GM12878 (cell line): ENCODE data around the gene PGGT1B. TPM values are rescaled to one million over a fixed set of nuclear protein-coding genes. Genes with fewer than 3 reads are reported as not detected.

ENCODE experiments used
- ATAC-seq: fragments of 200-7000 bp; cut with Tn5 transposase; 3 replicates; pipeline ENCODE4 v1.9.1; 2020; ENCODE audit warnings: mild to moderate bottlenecking, moderate library complexity
- BruUV-seq: library from RNA; stranded (reverse); fragments of 400-500 nt; replicated peaks from 2 replicates; lab custom pipeline; 2021; lab: Mats Ljungman, UMichigan
- CTCF ChIA-PET: fragments of 300-600 bp; sonication (Branson Sonifier 250); formaldehyde crosslinking; extraction: SDS; loops from one replicate; lab custom pipeline; 2021; ENCODE audit warnings: inconsistent platforms; lab: Yijun Ruan, JAX
- POLR2A ChIA-PET: fragments of 350-600 bp; formaldehyde crosslinking; extraction: SDS; loops from one replicate; lab custom pipeline; 2021; ENCODE audit warnings: inconsistent platforms; lab: Charles Lee
- RAD21 ChIA-PET: fragments of 300-600 bp; sonication (Branson Sonifier 250); formaldehyde crosslinking; loops from one replicate; lab custom pipeline; 2023; ENCODE audit warnings: antibody characterized with exemption; ENCODE audit not compliant: unreplicated experiment; lab: Charles Lee
- SMC1A ChIA-PET: fragments of 300-600 bp; sonication (Branson Sonifier 250); formaldehyde crosslinking; loops from one replicate; lab custom pipeline; 2023; ENCODE audit not compliant: unreplicated experiment, uncharacterized antibody; lab: Charles Lee
- DNase-seq: peaks from one replicate; pipeline ENCODE4 v3.0.0-alpha.2; 2011; ENCODE audit warnings: low read depth, low spot score
- FAIRE-seq: peaks from 3 replicates; lab custom pipeline; 2011; peaks lifted over from hg19 to GRCh38; lab: Jason Lieb, UNC
- H2AFZ ChIP-seq: 2 replicates; pipeline ENCODE4 v1.6.0; 2011; ENCODE audit warnings: low read depth, low read length, control low read depth; ENCODE audit not compliant: control insufficient read depth
- H3K27ac ChIP-seq: 2 replicates; pipeline ENCODE4 v1.5.1; 2011; ENCODE audit warnings: control low read depth; ENCODE audit not compliant: control insufficient read depth, insufficient read depth
- H3K27me3 ChIP-seq, 2 experiments: replicated peaks in 1 of 2; 2 replicates each; pipeline versions ENCODE4 v1.6.0 to v1.6.1; 2011; ENCODE audit warnings: low read length in 1 of 2; ENCODE audit not compliant: control insufficient read depth in 2 of 2, insufficient read depth in 2 of 2
- H3K36me3 ChIP-seq, 2 experiments: 2 replicates each; pipeline ENCODE4 v1.5.1; 2011; ENCODE audit warnings: low read length in 1 of 2; ENCODE audit not compliant: control insufficient read depth in 2 of 2, insufficient read depth in 2 of 2
- H3K4me1 ChIP-seq: 2 replicates; pipeline ENCODE4 v1.6.1; 2011; ENCODE audit warnings: mild to moderate bottlenecking, low read length, moderate library complexity, mixed read lengths; ENCODE audit not compliant: control insufficient read depth, insufficient read depth
- H3K4me2 ChIP-seq: 2 replicates; pipeline ENCODE4 v1.6.0; 2011; ENCODE audit warnings: control low read depth; ENCODE audit not compliant: control insufficient read depth, insufficient read depth
- H3K4me3 ChIP-seq: fragments of 200-600 bp; sonication (generic); 2 replicates; pipeline ENCODE4 v1.5.1; 2016
- H3K79me2 ChIP-seq: 2 replicates; pipeline ENCODE4 v1.6.0; 2011; ENCODE audit warnings: low read length; ENCODE audit not compliant: control insufficient read depth, insufficient read depth
- H3K9ac ChIP-seq: 2 replicates; pipeline ENCODE4 v1.8.0; 2011; ENCODE audit warnings: low read length, control low read depth, mixed read lengths; ENCODE audit not compliant: control insufficient read depth, insufficient read depth
- H3K9me3 ChIP-seq: replicated peaks from 3 replicates; pipeline ENCODE4 v1.5.1; 2011; ENCODE audit warnings: mild to moderate bottlenecking, low read length; ENCODE audit not compliant: control insufficient read depth, insufficient read depth
- H4K20me1 ChIP-seq: 2 replicates; pipeline ENCODE4 v1.6.0; 2011; ENCODE audit not compliant: control insufficient read depth, insufficient read depth
- BHLHE40 ChIP-seq, 2 experiments: fragments of 450-650 bp in 1 of 2; IDR thresholded peaks; 2 replicates each; pipeline ENCODE4 v1.6.1; 2011 to 2017; ENCODE audit warnings: low read depth in 2 of 2, borderline replicate concordance in 1 of 2, improper control_type of control experiment in 1 of 2, low read length in 1 of 2, mild to moderate bottlenecking in 1 of 2
- CEBPB ChIP-seq, 2 experiments: fragments of 150-350 bp in 1 of 2; IDR thresholded peaks; 2 replicates each; pipeline ENCODE4 v1.6.1; 2012 to 2014; ENCODE audit warnings: low read depth in 2 of 2, low read length in 2 of 2, borderline replicate concordance in 1 of 2, inconsistent platforms in 1 of 2
- EP300 ChIP-seq, 2 experiments: fragments of 150-350 bp in 1 of 2; IDR thresholded peaks; 2 replicates each; pipeline ENCODE4 v1.6.1; 2011 to 2012; ENCODE audit warnings: low read depth in 2 of 2, low read length in 2 of 2, borderline replicate concordance in 1 of 2, improper control_type of control experiment in 1 of 2, inconsistent platforms in 1 of 2; ENCODE audit not compliant: control insufficient read depth in 1 of 2
- ETV6 ChIP-seq, 2 experiments: fragments of 450-650 bp in 1 of 2; IDR thresholded peaks in 1 of 2; conservative IDR thresholded peaks in 1 of 2; 2 replicates each; pipeline ENCODE4 v1.6.1; 2014; ENCODE audit warnings: antibody characterized with exemption in 1 of 2, borderline replicate concordance in 1 of 2, low read depth in 1 of 2, mild to moderate bottlenecking in 1 of 2, moderate library complexity in 1 of 2
- IRF4 ChIP-seq: IDR thresholded peaks from 2 replicates; pipeline ENCODE4 v1.6.1; 2011; ENCODE audit warnings: low read depth, low read length
- LARP7 ChIP-seq: fragments of 450-650 bp; IDR thresholded peaks from 2 replicates; pipeline ENCODE4 v1.6.1; 2017; ENCODE audit warnings: mild to moderate bottlenecking
- MAX ChIP-seq: IDR thresholded peaks from 2 replicates; pipeline ENCODE4 v1.6.1; 2012; ENCODE audit warnings: low read depth, low read length, improper control_type of control experiment
- NR2F1 ChIP-seq: fragments of 450-650 bp; conservative IDR thresholded peaks from 2 replicates; pipeline ENCODE4 v1.6.1; 2017; ENCODE audit warnings: mild to moderate bottlenecking
- RELB ChIP-seq: fragments of 450-650 bp; IDR thresholded peaks from 2 replicates; pipeline ENCODE4 v1.6.1; 2017; ENCODE audit warnings: low read depth, mild to moderate bottlenecking, moderate library complexity
- RFX5 ChIP-seq: IDR thresholded peaks from 2 replicates; pipeline ENCODE4 v1.6.1; 2011; ENCODE audit warnings: low read depth, low read length, improper control_type of control experiment
- SRF ChIP-seq, 2 experiments: IDR thresholded peaks; 2 replicates each; pipeline ENCODE4 v1.6.1; 2011; ENCODE audit warnings: low read depth in 2 of 2, low read length in 2 of 2, mild to moderate bottlenecking in 1 of 2, moderate library complexity in 1 of 2
- SUZ12 ChIP-seq: fragments of 200-600 bp; sonication (generic); IDR thresholded peaks from one replicate; pipeline ENCODE4 v1.6.1; 2018; ENCODE audit warnings: antibody characterized with exemption, mild to moderate bottlenecking; ENCODE audit not compliant: unreplicated experiment
- YBX1 ChIP-seq: fragments of 450-650 bp; IDR thresholded peaks from 2 replicates; pipeline ENCODE4 v1.6.1; 2016; ENCODE audit warnings: antibody characterized with exemption
- ZBTB33 ChIP-seq: fragments of 450-650 bp; IDR thresholded peaks from 2 replicates; pipeline ENCODE4 v1.6.1; 2017; ENCODE audit warnings: mild to moderate bottlenecking
- ZBTB4 ChIP-seq: fragments of 450-650 bp; formaldehyde crosslinking; IDR thresholded peaks from 2 replicates; pipeline ENCODE4 v1.4.0; 2022; ENCODE audit warnings: mild to moderate bottlenecking, moderate library complexity
- WGBS: methylation state at CpG from one replicate; pipeline ENCODE4 v1.1.6; 2016; ENCODE audit warnings: low lambda C conversion rate; ENCODE audit not compliant: insufficient replicate concordance, insufficient coverage; ENCODE audit errors: missing lambda C conversion rate; 5-methylcytosine and 5-hydroxymethylcytosine counted together
- in situ Hi-C: fragments of 300-500 bp; cut with MboI; formaldehyde crosslinking; loops from 9 replicates; pipeline ENCODE4 v1.14.3; 2018; ENCODE audit warnings: mixed read lengths
- intact Hi-C: fragments of 100-400 bp; cut with micrococcal nuclease; formaldehyde crosslinking; loops from one replicate; pipeline ENCODE4 v1.14.2; 2022; ENCODE audit not compliant: unreplicated experiment
- polyA plus RNA-seq, 11 experiments: library from polyadenylated mRNA; depleted of rRNA in 4 of 11; unstranded in 6 of 11; stranded (reverse) in 5 of 11; fragments of >200 nt; fragmentation: Nextera tagmentation in 4 of 11; fragmentation: Illumina TruSeq in 1 of 11; extraction: Ambion mirVana in 4 of 11; extraction: Trizol in 1 of 11; gene quantifications; 1 replicate in 1 of 11; 2 replicates in 10 of 11; pipeline versions ENCODE4 v1.2.1 to v1.2.3, GENCODE V29; 2011 to 2016; ENCODE audit warnings: inconsistent platforms in 2 of 11, missing spikeins in 2 of 11, low read depth in 1 of 11
- total RNA-seq, 4 experiments: library from RNA; depleted of rRNA in 3 of 4; stranded (reverse); fragments of >200 nt in 3 of 4; fragmentation: Illumina TruSeq in 1 of 4; extraction: Trizol in 1 of 4; gene quantifications; 2 replicates each; pipeline versions ENCODE4 v1.2.1 to v1.2.3, GENCODE V29; 2013 to 2021

PGGT1B gene
- total and polyA plus RNA-seq, 10 of the 15 experiments (the other 5 are each of a cell fraction or from before 2014, with no cell fraction given), result 5.0 to 38.4 (median 13.9) TPM

GRCh38 chr5:115194676-115195075, 68.0 kb downstream of the PGGT1B start:
- ChIA-PET RAD21 (no interaction called here), SMC1A (interaction anchor here (0.7 kb wide), 1 partner anchor 364 kb away, joined by 3 read pairs; no protein-coding TSS in a partner anchor), POLR2A (no interaction called here), CTCF (no interaction called here)
- Histone ChIP-seq H3K4me1 (no peaks in the 10 kb centered on the region), H3K36me3 (no peaks in the 10 kb centered on the region), H3K4me2 (no peak overlapping the region), H2AFZ (no peak overlapping the region), H3K27me3 (no peaks in the 10 kb centered on the region), H3K79me2 (no peaks in the 10 kb centered on the region), H3K9me3 (no peaks in the 10 kb centered on the region), H3K9ac (no peak overlapping the region), H4K20me1 (no peaks in the 10 kb centered on the region), H3K27ac (no peak overlapping the region), H3K4me3 (no peak overlapping the region)
- TF ChIP-seq LARP7 (no peak), ZBTB4 (CRISPR knock-in tag) (no peak), RELB (no peak), IRF4 (no peak), MAX (no peak), EP300 (IDR thresholded peaks at IDR 0.05; ENCODE audit: borderline replicate concordance in 1 of 2, control insufficient read depth in 1 of 2, low read depth in 2 of 2, low read length in 2 of 2) (no peak), RFX5 (no peak), ETV6 (conservative IDR thresholded peaks at IDR 0.05 in 1 of 2, IDR thresholded peaks at IDR 0.05 in 1 of 2; ENCODE audit: borderline replicate concordance in 1 of 2, low read depth in 1 of 2) (no peak), ZBTB33 (no peak), SUZ12 (no peak), NR2F1 (no peak), BHLHE40 (IDR thresholded peaks at IDR 0.05; ENCODE audit: borderline replicate concordance in 1 of 2, low read depth in 2 of 2, low read length in 1 of 2) (no peak), SRF (IDR thresholded peaks at IDR 0.05; ENCODE audit: low read depth in 2 of 2, low read length in 2 of 2) (no peak), CEBPB (IDR thresholded peaks at IDR 0.05; ENCODE audit: borderline replicate concordance in 1 of 2, low read depth in 2 of 2, low read length in 2 of 2) (no peak), YBX1 (no peak)
- intact Hi-C loops (no loop called here), in situ Hi-C loops (no loop called here)
- DNase-seq (no peak), FAIRE-seq (no peak), ATAC-seq (no peak)
- WGBS, result 100% methylated on average over 2 of the region's 2 CpGs
- no TSS peak for BruUV-seq
